GM19452 (cell line): ENCODE data around the gene PRG3.
"Not testable (repeated sequence)": the region's sequence is repeated elsewhere in the genome, so short reads cannot be mapped to it uniquely, and the experiment has no call there.

Experiments
- ATAC-seq: cut with Tn5 transposase; IDR thresholded peaks from one replicate; pipeline ENCODE4 v1.9.1; 2021; ENCODE audit not compliant: unreplicated experiment

The PRG3 gene

GRCh38 chr11:57361420-57361819, 19.5 kb downstream of the PRG3 start:
- not testable (repeated sequence) for ATAC-seq

GRCh38 chr11:57360991-57361390, 20.0 kb downstream of the PRG3 start:
- ATAC-seq = no peak

DNA sequence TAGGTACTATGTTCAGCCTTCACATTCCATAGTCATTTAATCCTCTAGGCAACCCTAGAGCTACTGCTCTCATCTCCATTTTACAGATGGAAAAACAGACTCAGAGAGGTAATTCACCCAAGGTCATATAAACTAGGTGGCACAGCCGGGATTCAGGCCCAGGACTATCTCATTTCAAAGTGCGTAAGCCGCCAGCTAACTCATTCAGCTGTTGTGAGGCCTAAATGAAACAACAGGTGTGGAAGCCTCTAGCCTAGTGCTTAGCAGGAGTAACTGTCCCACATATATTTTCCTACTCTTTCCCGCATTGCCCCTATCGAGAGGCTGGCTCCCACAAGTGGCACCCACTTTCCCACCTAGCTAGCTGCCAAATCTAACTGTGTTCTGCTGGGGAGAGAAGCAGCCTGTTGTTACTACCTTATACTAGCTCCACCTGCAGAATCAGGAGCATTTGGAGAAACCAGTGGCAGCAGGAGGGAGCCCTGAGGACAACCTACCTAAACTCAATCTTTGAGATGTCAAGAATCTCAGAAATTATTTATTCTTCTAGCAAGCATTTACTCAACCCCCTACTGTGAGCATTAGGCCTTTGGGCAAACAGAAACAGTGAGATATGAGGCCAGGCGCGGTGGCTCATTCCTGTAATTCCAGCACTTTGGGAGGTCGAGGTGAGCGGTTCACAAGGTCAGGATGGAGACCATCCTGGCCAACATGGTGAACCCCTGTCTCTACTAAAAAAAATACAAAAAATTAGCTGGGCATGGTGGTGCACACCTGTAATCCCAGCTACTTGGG, 20.9 kb downstream of the PRG3 start:
- no peak for ATAC-seq

GRCh38 chr11:57359396-57359795, 21.6 kb downstream of the PRG3 start:
- no peak for ATAC-seq

DNA sequence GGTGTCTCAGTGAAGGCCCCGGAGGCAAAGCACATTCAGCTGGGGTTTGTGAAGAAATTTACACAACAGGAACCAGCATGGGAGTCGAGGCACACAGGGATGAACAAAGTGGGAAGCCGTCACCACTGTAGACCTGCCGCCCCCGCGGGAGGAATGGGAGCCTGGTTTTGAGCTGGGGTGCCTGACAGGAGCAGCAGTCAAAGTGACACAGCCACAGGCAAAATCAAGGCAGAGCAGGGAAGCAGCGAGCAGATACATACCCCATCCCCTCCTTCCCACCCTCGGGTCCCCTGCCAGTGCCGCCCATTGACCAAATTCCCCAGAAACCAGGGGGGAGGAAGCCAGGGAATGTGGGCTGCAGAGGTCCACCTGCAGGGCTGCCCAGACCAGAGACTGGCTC, 22.0 kb downstream of the PRG3 start:
- ATAC-seq = no peak

DNA sequence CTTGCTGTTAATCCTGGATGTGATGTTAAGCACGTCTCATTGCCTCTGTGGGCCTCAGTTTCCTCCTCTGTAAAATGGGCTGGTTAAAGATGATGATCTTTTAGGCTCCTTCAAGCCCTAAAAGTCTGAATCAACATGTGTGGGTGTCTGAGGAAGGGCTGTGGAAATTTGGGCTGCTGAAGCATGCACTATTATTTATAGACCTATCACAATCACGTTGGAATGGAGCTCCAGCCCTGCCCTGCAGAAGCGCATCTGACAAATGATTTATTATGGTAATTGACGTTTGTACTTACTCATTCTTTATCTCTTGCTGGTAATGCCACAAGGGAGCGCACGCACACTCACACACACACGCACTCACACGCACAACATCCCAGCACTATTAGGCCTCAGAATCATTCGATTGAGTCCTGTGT, 22.4 kb downstream of the PRG3 start:
- ATAC-seq = no peak

GRCh38 chr11:57357856-57358255, 23.1 kb downstream of the PRG3 start:
- ATAC-seq = no peak

DNA sequence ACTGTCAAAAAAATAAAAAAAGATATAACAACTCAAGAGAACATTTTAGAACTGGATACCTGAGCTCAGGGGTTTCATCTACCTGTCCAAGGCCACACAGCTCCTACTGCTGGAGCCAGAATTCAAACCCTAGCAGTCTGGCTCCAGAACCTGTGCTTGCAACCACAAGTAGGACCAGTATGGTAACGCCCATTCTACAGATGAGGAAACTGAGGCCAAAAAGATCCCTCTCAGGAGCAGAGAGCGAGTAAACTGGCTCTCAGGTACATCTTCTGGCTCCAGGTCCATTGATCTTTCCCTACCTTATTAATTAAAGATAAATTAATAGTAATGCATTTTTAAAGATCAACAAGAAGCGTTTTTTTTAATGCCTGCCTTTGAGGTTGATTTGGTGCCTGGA, 23.6 kb downstream of the PRG3 start:
- ATAC-seq = no peak

GRCh38 chr11:57356268-57356667, 24.7 kb downstream of the PRG3 start:
- no peak for ATAC-seq

GRCh38 chr11:57354699-57355098, 26.3 kb downstream of the PRG3 start:
- no peak for ATAC-seq

DNA sequence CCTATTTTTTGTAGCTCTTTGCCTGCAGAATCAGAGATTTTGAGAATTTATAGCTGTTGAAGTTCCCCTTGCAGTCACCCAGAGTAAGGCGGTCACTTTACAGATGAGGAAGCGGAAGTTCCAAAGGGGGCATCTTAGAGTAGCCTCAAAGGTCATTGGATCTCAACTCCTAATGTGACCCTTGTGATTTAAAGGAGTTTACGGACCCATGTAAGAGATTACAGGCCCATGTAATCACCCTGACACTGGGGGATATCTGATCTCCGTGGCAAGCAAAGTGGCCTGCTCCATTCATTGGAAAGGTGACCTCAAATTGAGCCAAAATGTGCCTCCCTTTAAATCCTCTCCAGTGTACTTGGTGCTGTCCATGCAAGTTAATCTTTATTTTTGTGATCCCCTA, 27.1 kb downstream of the PRG3 start:
- no peak for ATAC-seq

GRCh38 chr11:57353446-57353845, 27.5 kb downstream of the PRG3 start:
- no peak for ATAC-seq

- ATAC-seq = no peak
These were observed 27.9 kb downstream of the PRG3 start for GRCh38 chr11:57353036-57353435.

GRCh38 chr11:57349491-57350274, 31.3 kb downstream of the PRG3 start:
- peak; percentile 50 for ATAC-seq

GRCh38 chr11:57348636-57349313, 32.2 kb downstream of the PRG3 start:
- no peak for ATAC-seq

DNA sequence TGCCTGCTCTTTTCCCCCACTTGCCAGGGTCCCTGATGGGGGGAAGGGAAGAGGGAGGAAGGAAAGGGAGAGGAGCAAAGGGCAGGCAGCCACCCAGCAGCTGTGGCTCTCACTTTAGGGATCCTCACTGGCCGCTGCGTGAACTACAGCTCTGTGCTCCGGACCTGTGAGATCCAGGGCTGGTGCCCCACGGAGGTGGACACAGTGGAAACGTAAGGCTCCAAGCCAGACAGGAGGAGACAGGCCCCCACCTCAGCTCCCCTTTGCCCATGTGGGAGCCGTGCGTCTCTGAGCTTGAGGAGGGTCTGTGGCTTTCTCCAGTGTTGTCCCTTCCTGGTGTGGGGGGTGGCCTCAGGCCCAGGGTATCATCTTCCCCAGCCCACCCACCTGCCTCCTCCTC, 32.9 kb downstream of the PRG3 start:
- ATAC-seq = no peak

DNA sequence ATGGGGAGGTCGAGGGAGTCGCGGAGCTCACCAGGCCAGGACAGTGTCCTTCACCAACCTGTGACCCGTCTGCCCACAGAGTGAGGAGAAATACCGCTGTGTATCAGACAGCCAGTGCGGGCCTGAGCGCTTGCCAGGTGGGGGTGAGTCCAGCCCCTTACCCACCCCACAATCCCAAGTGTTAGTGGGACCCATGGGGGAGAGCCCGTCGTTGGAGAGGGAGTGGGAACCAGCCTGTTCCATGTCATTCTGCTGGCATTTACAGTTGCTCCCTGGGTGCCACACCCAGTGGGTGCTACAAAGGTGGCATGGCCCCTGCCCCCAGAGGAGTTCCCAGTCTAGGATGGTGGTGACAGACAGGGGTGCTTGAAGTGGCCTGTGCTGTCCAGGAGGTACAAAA, 33.6 kb downstream of the PRG3 start:
- ATAC-seq = no peak

DNA sequence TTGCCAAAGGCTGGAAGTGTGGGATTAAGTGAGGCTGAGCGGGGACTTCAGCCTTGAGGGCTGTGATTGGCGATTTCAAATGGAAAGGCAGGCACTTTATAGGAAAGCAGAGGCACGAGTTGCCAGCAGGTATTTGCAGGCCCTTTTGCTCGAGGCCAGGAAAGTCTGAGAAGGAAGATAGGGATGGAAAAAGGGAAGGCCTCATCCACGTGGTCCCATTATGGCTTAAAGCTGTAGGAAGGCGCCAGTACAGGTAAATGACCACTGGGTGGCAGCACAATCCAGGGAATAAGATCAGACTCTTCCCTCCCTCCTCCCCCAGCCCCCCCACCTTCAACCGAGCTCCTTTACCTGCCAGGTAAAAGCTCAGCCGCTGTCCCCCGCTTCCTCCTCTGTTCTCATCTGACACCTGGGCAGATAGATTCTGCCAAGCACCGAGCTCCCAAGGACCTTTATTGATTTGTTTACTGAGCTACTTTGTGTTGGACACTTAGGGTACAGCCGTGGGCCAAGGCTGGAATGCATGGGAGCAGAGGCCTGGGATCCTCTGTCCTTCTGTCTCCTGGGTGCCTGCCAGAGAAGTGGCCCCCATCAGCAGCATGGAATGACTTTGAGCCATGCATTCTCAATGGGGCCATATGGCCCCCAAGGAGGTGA, 35.3 kb downstream of the PRG3 start:
- ATAC-seq = peak; percentile 62

DNA sequence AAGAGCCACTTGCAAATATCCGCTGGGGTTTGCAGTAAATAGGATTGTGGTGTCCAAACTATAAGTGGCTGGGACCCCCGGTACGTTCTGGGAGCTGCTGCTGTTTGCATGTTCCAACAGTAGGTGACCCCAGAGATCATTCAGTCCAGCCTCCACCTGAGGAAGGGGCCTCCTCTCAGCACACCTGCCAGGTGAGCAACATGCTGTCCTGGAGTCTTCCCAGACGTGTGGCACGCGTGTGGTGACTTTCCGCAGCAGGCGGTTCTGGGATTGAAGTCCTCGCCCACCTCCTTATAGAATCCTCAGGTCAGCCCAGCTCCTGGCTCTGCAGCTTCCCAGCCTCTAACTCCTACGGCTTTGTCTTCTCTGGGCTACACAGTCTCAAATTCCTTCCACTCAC, 36.1 kb downstream of the PRG3 start:
- ATAC-seq = no peak

DNA sequence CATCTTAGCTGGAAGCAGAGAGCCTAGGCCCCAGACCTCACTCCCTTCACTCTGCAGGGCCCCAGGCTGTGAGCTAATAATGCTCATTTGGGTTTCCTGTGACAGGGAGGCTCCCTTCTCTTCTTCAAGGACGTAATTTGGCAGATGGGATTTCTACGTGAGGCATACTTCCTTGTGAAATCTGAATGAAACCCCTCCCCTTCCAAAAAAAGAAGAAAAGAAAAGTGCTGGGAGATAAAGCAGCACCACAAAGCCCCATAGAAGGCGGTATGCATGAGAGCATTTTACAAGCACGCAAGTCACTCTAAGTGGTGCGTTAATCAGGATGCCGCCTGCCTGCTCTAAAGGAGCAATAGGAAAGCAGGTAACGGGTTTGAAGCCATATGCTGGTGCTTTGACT, 37.1 kb downstream of the PRG3 start:
- no peak for ATAC-seq

DNA sequence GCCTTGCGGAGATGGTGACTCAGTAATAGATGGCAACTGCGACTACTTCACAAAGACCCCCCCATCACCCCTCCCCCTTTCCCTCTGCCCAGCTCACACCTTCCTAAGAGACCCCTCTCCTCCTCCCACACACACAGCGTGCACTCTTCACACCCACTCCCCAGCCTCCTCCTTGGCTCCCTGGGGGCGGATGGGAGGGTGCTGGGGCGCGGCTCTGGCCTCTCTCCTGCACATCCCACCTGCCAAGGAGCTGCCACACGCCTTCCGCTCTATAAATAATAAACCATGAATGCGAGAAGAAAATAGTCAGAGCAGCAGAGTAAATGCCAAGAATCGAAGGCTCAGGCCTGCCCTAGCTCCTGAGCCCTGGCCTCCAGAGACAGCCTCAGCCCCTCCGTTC, 38.2 kb downstream of the PRG3 start:
- ATAC-seq = no peak
